Astrocyte (in vitro differentiated cells and primary cell): ENCODE measurements around the gene SIGLEC6. TPM values are rescaled to one million over a fixed set of nuclear protein-coding genes. Genes with fewer than 3 reads are reported as not detected.

ENCODE experiments used
- DNase-seq: peaks from one replicate; pipeline ENCODE4 v3.0.0-alpha.2; 2010; ENCODE audit warnings: low read depth
- FAIRE-seq: peaks from 2 replicates; lab custom pipeline; 2011; peaks lifted over from hg19 to GRCh38; lab: Jason Lieb, UNC
- H2AFZ ChIP-seq: 2 replicates; pipeline ENCODE4 v1.6.0; 2012; ENCODE audit warnings: low read depth, low read length, inconsistent platforms
- H3K27ac ChIP-seq: 2 replicates; pipeline ENCODE4 v1.5.1; 2011; ENCODE audit warnings: low read depth, low read length, inconsistent platforms
- H3K27me3 ChIP-seq: 2 replicates; pipeline ENCODE4 v1.6.0; 2011; ENCODE audit warnings: low read length, inconsistent platforms; ENCODE audit not compliant: insufficient read depth
- H3K36me3 ChIP-seq: 2 replicates; pipeline ENCODE4 v1.5.1; 2011; ENCODE audit warnings: low read length, inconsistent platforms; ENCODE audit not compliant: insufficient read depth
- H3K4me1 ChIP-seq: 2 replicates; pipeline ENCODE4 v1.5.1; 2011; ENCODE audit warnings: low read length, inconsistent platforms; ENCODE audit not compliant: insufficient read depth
- H3K4me2 ChIP-seq: 2 replicates; pipeline ENCODE4 v1.6.0; 2012; ENCODE audit warnings: low read length, inconsistent platforms
- H3K4me3 ChIP-seq: 2 replicates; pipeline ENCODE4 v1.5.1; 2011; ENCODE audit warnings: low read depth, mild to moderate bottlenecking, low read length, inconsistent platforms; ENCODE audit not compliant: insufficient read depth
- H3K79me2 ChIP-seq: 2 replicates; pipeline ENCODE4 v1.6.0; 2012; ENCODE audit warnings: mild to moderate bottlenecking, low read length, inconsistent platforms; ENCODE audit not compliant: insufficient read depth
- H3K9ac ChIP-seq: 2 replicates; pipeline ENCODE4 v1.6.0; 2012; ENCODE audit warnings: mild to moderate bottlenecking, low read length, inconsistent platforms
- H3K9me3 ChIP-seq: 2 replicates; pipeline ENCODE4 v1.5.1; 2012; ENCODE audit warnings: low read depth, mild to moderate bottlenecking, low read length, inconsistent platforms; ENCODE audit not compliant: insufficient read depth
- H4K20me1 ChIP-seq: 2 replicates; pipeline ENCODE4 v1.6.0; 2012; ENCODE audit warnings: low read length, inconsistent platforms; ENCODE audit not compliant: insufficient read depth
- H3K27ac Mint-ChIP-seq: one replicate; pipeline ENCODE4 v1.8.0; 2021; ENCODE audit warnings: mild to moderate bottlenecking, mixed read lengths; ENCODE audit not compliant: unreplicated experiment
- H3K27me3 Mint-ChIP-seq: one replicate; pipeline ENCODE4 v1.8.0; 2021; ENCODE audit warnings: low read depth, mixed read lengths; ENCODE audit not compliant: unreplicated experiment
- H3K36me3 Mint-ChIP-seq: one replicate; pipeline ENCODE4 v1.8.0; 2021; ENCODE audit warnings: low read depth, mixed read lengths; ENCODE audit not compliant: unreplicated experiment
- H3K4me1 Mint-ChIP-seq: one replicate; pipeline ENCODE4 v1.8.0; 2021; ENCODE audit warnings: low read depth, mixed read lengths; ENCODE audit not compliant: unreplicated experiment
- H3K4me3 Mint-ChIP-seq: one replicate; pipeline ENCODE4 v1.8.0; 2021; ENCODE audit warnings: mild to moderate bottlenecking, moderate library complexity, mixed read lengths; ENCODE audit not compliant: unreplicated experiment
- H3K9me3 Mint-ChIP-seq: one replicate; pipeline ENCODE4 v1.8.0; 2021; ENCODE audit warnings: mild to moderate bottlenecking, mixed read lengths; ENCODE audit not compliant: unreplicated experiment
- CTCF ChIP-seq: IDR thresholded peaks from 2 replicates; pipeline ENCODE4 v1.5.1; 2011; ENCODE audit warnings: low read depth, mild to moderate bottlenecking, inconsistent platforms, low read length, moderate library complexity; ENCODE audit not compliant: insufficient read depth
- EZH2 ChIP-seq: IDR thresholded peaks from 2 replicates; pipeline ENCODE4 v1.6.1; 2012; ENCODE audit warnings: mild to moderate bottlenecking, low read length, inconsistent platforms; ENCODE audit not compliant: insufficient read depth
- total RNA-seq: library from RNA; stranded (reverse); gene quantifications from 2 replicates; pipeline ENCODE4 v1.2.1, GENCODE V29; 2021

The SIGLEC6 gene
- total RNA-seq, 1 donor from 2014 or later: not detected

GRCh38 chr19:51470966-51471365 is 60.5 kb downstream of the SIGLEC6 start:
- Histone ChIP-seq H3K4me1 (no peaks in the 10 kb centered on the region), H3K9me3 (no peaks in the 10 kb centered on the region), H4K20me1 (no peaks in the 10 kb centered on the region), H3K36me3 (no peaks in the 10 kb centered on the region), H3K4me2 (no peak overlapping the region), H2AFZ (no peak overlapping the region), H3K9ac (no peak overlapping the region), H3K79me2 (no peaks in the 10 kb centered on the region), H3K27me3 (no peaks in the 10 kb centered on the region), H3K27ac (no peak overlapping the region), H3K4me3 (no peak overlapping the region)
- no peak overlapping the region for H3K4me3 Mint-ChIP-seq
- peaks cover 57% of the 10 kb centered on the region for H3K27me3 Mint-ChIP-seq
- TF ChIP-seq CTCF (no peak), EZH2 (no peak)
- H3K9me3 Mint-ChIP-seq: no peaks in the 10 kb centered on the region
- no peak for FAIRE-seq
- H3K27ac Mint-ChIP-seq: no peak overlapping the region
- no peaks in the 10 kb centered on the region for H3K4me1 Mint-ChIP-seq
- no peak for DNase-seq
- no peaks in the 10 kb centered on the region for H3K36me3 Mint-ChIP-seq

GRCh38 chr19:51469629-51470028 is 61.8 kb downstream of the SIGLEC6 start:
- H3K4me1 ChIP-seq: no peaks in the 10 kb centered on the region
- H3K27ac ChIP-seq: no peak overlapping the region
- Mint-ChIP-seq H3K36me3 (no peaks in the 10 kb centered on the region), H3K27ac (no peak overlapping the region), H3K4me1 (no peaks in the 10 kb centered on the region), H3K27me3 (peaks cover 59% of the 10 kb centered on the region), H3K9me3 (no peaks in the 10 kb centered on the region), H3K4me3 (no peak overlapping the region)
- H3K79me2 ChIP-seq: no peaks in the 10 kb centered on the region
- H3K4me3 ChIP-seq: no peak overlapping the region
- H2AFZ ChIP-seq: no peak overlapping the region
- no peak overlapping the region for H3K4me2 ChIP-seq
- no peak for DNase-seq
- FAIRE-seq: no peak
- no peaks in the 10 kb centered on the region for H3K9me3 ChIP-seq
- H3K27me3 ChIP-seq: no peaks in the 10 kb centered on the region
- no peaks in the 10 kb centered on the region for H3K36me3 ChIP-seq
- H3K9ac ChIP-seq: no peak overlapping the region
- TF ChIP-seq EZH2: no peak
- TF ChIP-seq CTCF: no peak
- H4K20me1 ChIP-seq: no peaks in the 10 kb centered on the region

- no peaks in the 10 kb centered on the region for H3K36me3 ChIP-seq
- H3K27ac ChIP-seq: no peak overlapping the region
- Mint-ChIP-seq H3K27me3 (peaks cover 57% of the 10 kb centered on the region), H3K27ac (no peak overlapping the region), H3K9me3 (no peaks in the 10 kb centered on the region), H3K4me3 (no peak overlapping the region), H3K4me1 (no peaks in the 10 kb centered on the region), H3K36me3 (no peaks in the 10 kb centered on the region)
- H3K9ac ChIP-seq: no peak overlapping the region
- DNase-seq (no peak), FAIRE-seq (no peak)
- no peaks in the 10 kb centered on the region for H3K27me3 ChIP-seq
- H3K4me2 ChIP-seq: no peak overlapping the region
- no peaks in the 10 kb centered on the region for H3K4me1 ChIP-seq
- H2AFZ ChIP-seq: no peak overlapping the region
- H4K20me1 ChIP-seq: no peaks in the 10 kb centered on the region
- no peaks in the 10 kb centered on the region for H3K79me2 ChIP-seq
- no peak overlapping the region for H3K4me3 ChIP-seq
- no peaks in the 10 kb centered on the region for H3K9me3 ChIP-seq
- no peak for TF ChIP-seq EZH2
Observed at GRCh38 chr19:51469162-51469561, 62.3 kb downstream of the SIGLEC6 start.
